A673 (cell line): ENCODE measurements around the gene SYT10. TPM values are rescaled to one million over a fixed set of nuclear protein-coding genes. Genes with fewer than 3 reads are reported as not detected.

Experiments used
- Bru-seq: library from RNA; stranded (reverse); fragments of 400-500 nt; gene quantifications from one replicate; lab custom pipeline; 2021; lab: Mats Ljungman, UMichigan
- BruChase-seq, 2 experiments: library from RNA; stranded (reverse); fragments of 400-500 nt; gene quantifications; one replicate each; lab custom pipeline; 2021; lab: Mats Ljungman, UMichigan
- BruUV-seq: library from RNA; stranded (reverse); fragments of 400-500 nt; replicated peaks from 2 replicates; lab custom pipeline; 2021; lab: Mats Ljungman, UMichigan
- CTCF ChIA-PET: fragments of 300-600 bp; sonication (Branson Sonifier 250); formaldehyde crosslinking; loops from one replicate; lab custom pipeline; 2022; ENCODE audit warnings: antibody characterized with exemption; lab: Charles Lee
- POLR2A ChIA-PET: fragments of 300-600 bp; sonication (Branson Sonifier 250); formaldehyde crosslinking; loops from one replicate; lab custom pipeline; 2022; ENCODE audit warnings: antibody characterized with exemption; ENCODE audit not compliant: low non-redundant PET; lab: Charles Lee
- DNase-seq: peaks from one replicate; pipeline ENCODE4 v3.0.0-alpha.2; 2015; ENCODE audit warnings: low spot score
- H3K27ac ChIP-seq: fragments of 200-600 bp; sonication (generic); 2 replicates; pipeline ENCODE4 v1.5.1; 2016; ENCODE audit warnings: mixed run types, low read depth, mild to moderate bottlenecking, mixed read lengths, antibody characterized with exemption, low read length; ENCODE audit not compliant: poor library complexity, severe bottlenecking
- H3K27me3 ChIP-seq: fragments of 200-600 bp; sonication (generic); replicated peaks from 2 replicates; pipeline ENCODE4 v1.6.1; 2017; ENCODE audit warnings: mixed run types, low read depth, mild to moderate bottlenecking, mixed read lengths, antibody characterized with exemption, low read length; ENCODE audit not compliant: insufficient read depth, poor library complexity
- H3K36me3 ChIP-seq: fragments of 200-600 bp; sonication (generic); 2 replicates; pipeline ENCODE4 v1.6.1; 2016; ENCODE audit warnings: mixed run types, mild to moderate bottlenecking, mixed read lengths, antibody characterized with exemption, low read length; ENCODE audit not compliant: insufficient read depth, poor library complexity, severe bottlenecking
- H3K4me1 ChIP-seq: fragments of 200-600 bp; sonication (generic); 2 replicates; pipeline ENCODE4 v1.6.1; 2017; ENCODE audit warnings: mixed run types, mild to moderate bottlenecking, mixed read lengths, antibody characterized with exemption, low read length; ENCODE audit not compliant: insufficient read depth, poor library complexity, severe bottlenecking
- H3K4me3 ChIP-seq: fragments of 200-600 bp; sonication (generic); 2 replicates; pipeline ENCODE4 v1.5.1; 2016; ENCODE audit warnings: low read depth, mixed run types, mild to moderate bottlenecking, mixed read lengths, low read length; ENCODE audit not compliant: poor library complexity, severe bottlenecking
- H3K9me3 ChIP-seq: fragments of 200-600 bp; sonication (generic); 2 replicates; pipeline ENCODE4 v1.6.1; 2016; ENCODE audit warnings: mixed run types, low read depth, mild to moderate bottlenecking, mixed read lengths, antibody characterized with exemption, low read length; ENCODE audit not compliant: poor library complexity, severe bottlenecking
- CTCF ChIP-seq: fragments of 300-800, 200-600 bp; sonication (generic); conservative IDR thresholded peaks from 2 replicates; pipeline ENCODE4 v1.5.1; 2017; ENCODE audit warnings: low read depth, mild to moderate bottlenecking, antibody characterized with exemption, low read length, moderate library complexity, mixed read lengths
- EZH2 ChIP-seq: fragments of 200-600 bp; sonication (generic); IDR thresholded peaks from 2 replicates; pipeline ENCODE4 v1.6.1; 2017; ENCODE audit warnings: borderline replicate concordance, low read depth, mild to moderate bottlenecking, mixed read lengths, antibody characterized with exemption, low read length; ENCODE audit not compliant: poor library complexity, severe bottlenecking
- intact Hi-C: fragments of 100-400 bp; cut with micrococcal nuclease; formaldehyde crosslinking; loops from one replicate; pipeline ENCODE4 v1.10.0; 2022; ENCODE audit not compliant: unreplicated experiment
- long read RNA-seq: library from polyadenylated mRNA; stranded (forward); transcript quantifications from one replicate; pipeline ENCODE4 v2.0.0, GENCODE V29; 2022
- total RNA-seq: library from RNA; stranded (reverse); gene quantifications from 2 replicates; pipeline ENCODE4 v1.2.3, GENCODE V29; 2021

The SYT10 gene
- total RNA-seq (not detected in 2 replicates), Bru-seq, nascent RNA (percentile 1 among the genes with signal in this experiment), BruChase-seq, experiment 1, labeled RNA remaining after a 2-hour chase (not detected), BruChase-seq, experiment 2, labeled RNA remaining after a 6-hour chase (percentile 3 among the genes with signal in this experiment)
- long read RNA-seq = 0 reads

- no peaks in the 10 kb centered on the region for H3K36me3 ChIP-seq
- ChIA-PET CTCF (no interaction called here), POLR2A (no interaction called here)
- peak; percentile 20 for DNase-seq
- peak within 1 kb of the TSS; percentile 31 for H3K4me3 ChIP-seq
- peaks cover 37% of the 10 kb centered on the region for H3K27me3 ChIP-seq
- no peak within 1 kb of the TSS for H3K27ac ChIP-seq
- no peak for TF ChIP-seq CTCF
- no peak for TF ChIP-seq EZH2
- intact Hi-C loops = no loop called here
- H3K9me3 ChIP-seq = no peaks in the 10 kb centered on the region
- H3K4me1 ChIP-seq = no peaks in the 10 kb centered on the region
- no TSS peak for BruUV-seq
These were observed at the start of gene SYT10 for GRCh38 chr12:33439587-33440011. Gene SYT10 (minus strand): TSS chr12:33439819. CDS start chr12:33439522, 297 bp downstream.

- intact Hi-C loops = no loop called here
- CTCF ChIA-PET = no interaction called here
- no TSS peak for BruUV-seq
- Histone ChIP-seq H3K4me3 (no peak overlapping the region), H3K4me1 (no peaks in the 10 kb centered on the region), H3K27ac (no peak overlapping the region), H3K36me3 (no peaks in the 10 kb centered on the region), H3K9me3 (peaks cover 5% of the 10 kb centered on the region), H3K27me3 (no peaks in the 10 kb centered on the region)
- no peak for DNase-seq
- POLR2A ChIA-PET = no interaction called here
- TF ChIP-seq CTCF = no peak
- TF ChIP-seq EZH2 = no peak
These were observed 48.4 kb upstream of the SYT10 start for GRCh38 chr12:33488036-33488435.

GRCh38 chr12:33486058-33486457, 46.4 kb upstream of the SYT10 start:
- POLR2A ChIA-PET = no interaction called here
- Histone ChIP-seq H3K9me3 (no peaks in the 10 kb centered on the region), H3K27me3 (no peaks in the 10 kb centered on the region), H3K36me3 (no peaks in the 10 kb centered on the region), H3K27ac (no peak overlapping the region), H3K4me1 (no peaks in the 10 kb centered on the region), H3K4me3 (no peak overlapping the region)
- no peak for DNase-seq
- TF ChIP-seq EZH2 (no peak), CTCF (no peak)
- intact Hi-C loops = no loop called here
- CTCF ChIA-PET = no interaction called here
- BruUV-seq = no TSS peak
